Brain microvascular endothelial cell (primary cell): ENCODE data around the gene NCBP1.

Experiments used
- DNase-seq: peaks from one replicate; pipeline ENCODE4 v3.0.0-alpha.2; 2020
- H3K27ac ChIP-seq: fragments of 250-450 bp; sonication (Bioruptor Pico); 2 replicates; pipeline ENCODE4 v1.5.1; 2020; ENCODE audit warnings: mild to moderate bottlenecking, moderate library complexity
- H3K27me3 ChIP-seq: fragments of 250-450 bp; sonication (Bioruptor Pico); replicated peaks from 2 replicates; pipeline ENCODE4 v1.5.1; 2020; ENCODE audit warnings: mild to moderate bottlenecking
- H3K36me3 ChIP-seq: fragments of 250-450 bp; sonication (Bioruptor Pico); replicated peaks from 2 replicates; pipeline ENCODE4 v1.5.1; 2020; ENCODE audit warnings: mild to moderate bottlenecking
- H3K4me3 ChIP-seq: 2 replicates; pipeline ENCODE4 v1.5.1; 2011; ENCODE audit warnings: low read depth, mild to moderate bottlenecking, control low read depth, low read length, moderate library complexity
- in situ Hi-C: cut with HindIII; loops from 2 replicates; pipeline ENCODE4 v1.10.0; 2017; ENCODE audit warnings: low sequenced_read_pairs, low pct_ligation_motif_present
- TF ChIP-seq, protein P1 (sequence below): IDR thresholded peaks from 2 replicates; pipeline ENCODE4 v1.5.1; 2011; ENCODE audit warnings: low read depth, mild to moderate bottlenecking, moderate library complexity, low read length, control low read depth, inconsistent platforms; ENCODE audit errors: missing control alignments

Gene NCBP1

DNA sequence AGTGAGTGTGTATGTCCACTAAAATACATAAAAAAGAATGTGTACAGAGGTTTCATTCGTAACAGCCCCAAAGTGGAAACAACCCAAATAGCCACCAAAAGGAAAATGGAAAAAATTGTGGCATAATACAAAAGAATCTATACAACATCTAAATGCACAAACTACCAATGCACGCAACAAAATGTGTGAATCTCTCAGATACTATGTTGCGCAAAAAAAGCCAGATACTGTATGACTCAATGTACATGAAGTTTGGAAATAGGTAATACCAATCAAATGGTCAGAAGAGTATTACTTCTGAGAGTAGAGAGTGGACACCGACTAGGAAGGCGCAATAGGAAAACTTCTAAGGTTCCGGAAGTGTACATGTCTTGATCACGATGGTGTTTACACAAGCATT, 61.1 kb downstream of the NCBP1 start:
- DNase-seq: no peak
- no peak overlapping the region for H3K27ac ChIP-seq
- in situ Hi-C loops: no loop called here
- no peaks in the 10 kb centered on the region for H3K27me3 ChIP-seq
- TF ChIP-seq, protein P1, sequence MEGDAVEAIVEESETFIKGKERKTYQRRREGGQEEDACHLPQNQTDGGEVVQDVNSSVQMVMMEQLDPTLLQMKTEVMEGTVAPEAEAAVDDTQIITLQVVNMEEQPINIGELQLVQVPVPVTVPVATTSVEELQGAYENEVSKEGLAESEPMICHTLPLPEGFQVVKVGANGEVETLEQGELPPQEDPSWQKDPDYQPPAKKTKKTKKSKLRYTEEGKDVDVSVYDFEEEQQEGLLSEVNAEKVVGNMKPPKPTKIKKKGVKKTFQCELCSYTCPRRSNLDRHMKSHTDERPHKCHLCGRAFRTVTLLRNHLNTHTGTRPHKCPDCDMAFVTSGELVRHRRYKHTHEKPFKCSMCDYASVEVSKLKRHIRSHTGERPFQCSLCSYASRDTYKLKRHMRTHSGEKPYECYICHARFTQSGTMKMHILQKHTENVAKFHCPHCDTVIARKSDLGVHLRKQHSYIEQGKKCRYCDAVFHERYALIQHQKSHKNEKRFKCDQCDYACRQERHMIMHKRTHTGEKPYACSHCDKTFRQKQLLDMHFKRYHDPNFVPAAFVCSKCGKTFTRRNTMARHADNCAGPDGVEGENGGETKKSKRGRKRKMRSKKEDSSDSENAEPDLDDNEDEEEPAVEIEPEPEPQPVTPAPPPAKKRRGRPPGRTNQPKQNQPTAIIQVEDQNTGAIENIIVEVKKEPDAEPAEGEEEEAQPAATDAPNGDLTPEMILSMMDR: no peak
- no peak overlapping the region for H3K4me3 ChIP-seq
- peaks cover 2% of the 10 kb centered on the region for H3K36me3 ChIP-seq

DNA sequence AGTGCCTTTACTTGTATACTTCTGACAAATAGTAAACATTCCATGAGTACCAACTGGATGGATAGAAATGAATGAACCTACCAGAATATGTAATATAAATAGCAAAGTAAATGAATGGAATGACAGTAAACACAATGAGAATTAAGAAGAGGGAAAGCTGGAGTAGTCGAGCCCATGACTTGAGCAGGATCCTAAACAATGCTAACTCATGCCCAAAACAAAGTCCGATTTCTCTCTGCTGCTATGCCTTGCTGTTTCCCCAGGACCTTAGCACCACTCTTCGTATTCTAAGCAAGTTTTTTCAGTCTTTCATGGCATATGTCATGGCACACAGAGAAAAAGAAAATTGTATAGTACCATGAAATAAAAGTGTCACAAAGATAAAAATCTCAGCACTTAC, 61.8 kb downstream of the NCBP1 start:
- TF ChIP-seq, protein P1: no peak
- Histone ChIP-seq H3K4me3 (no peak overlapping the region), H3K27me3 (no peaks in the 10 kb centered on the region), H3K36me3 (peaks cover 2% of the 10 kb centered on the region), H3K27ac (no peak overlapping the region)
- in situ Hi-C loops: no loop called here
- DNase-seq: no peak

DNA sequence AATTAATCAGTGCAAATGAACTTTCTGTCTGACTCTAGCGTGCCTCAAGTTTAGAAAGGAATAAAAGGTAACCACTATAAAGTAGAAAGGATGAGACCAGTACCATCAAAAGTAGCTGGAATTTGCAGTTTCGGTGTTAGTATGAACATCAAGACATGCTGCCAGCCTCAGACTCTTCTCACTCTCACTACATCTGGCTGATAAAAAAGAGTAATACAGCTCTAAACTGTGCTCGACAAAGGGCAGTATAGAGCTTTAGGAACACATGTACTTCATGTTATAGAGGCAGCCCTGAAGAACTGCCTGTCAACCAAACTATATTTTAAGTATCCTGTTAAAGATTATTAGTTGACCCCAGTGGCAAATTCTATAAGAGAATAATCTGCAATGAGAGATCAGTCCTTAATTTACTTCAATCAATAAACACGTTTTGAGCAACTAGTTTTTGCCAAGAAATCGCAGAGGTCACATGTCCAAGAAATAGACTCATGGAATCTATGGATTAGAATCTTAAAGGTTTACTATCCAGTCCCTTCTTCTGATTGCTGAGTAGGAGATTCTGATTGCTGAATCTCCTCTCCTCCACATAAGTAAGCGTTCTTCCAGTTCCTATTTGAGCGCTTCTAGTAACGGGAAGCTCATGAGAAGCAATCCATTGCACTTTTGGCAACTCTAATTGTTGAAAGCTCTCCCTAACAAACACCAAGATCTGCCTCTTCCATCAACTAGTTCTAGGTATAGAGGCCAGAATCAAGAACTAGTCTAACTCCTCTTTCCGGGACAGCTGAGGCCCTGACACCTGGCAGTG, 62.6 kb downstream of the NCBP1 start:
- peaks cover 2% of the 10 kb centered on the region for H3K36me3 ChIP-seq
- in situ Hi-C loops: no loop called here
- peak overlapping the region; percentile 78 for H3K4me3 ChIP-seq
- H3K27ac ChIP-seq: peak overlapping the region; percentile 68
- TF ChIP-seq, protein P1: no peak
- no peak for DNase-seq
- no peaks in the 10 kb centered on the region for H3K27me3 ChIP-seq

DNA sequence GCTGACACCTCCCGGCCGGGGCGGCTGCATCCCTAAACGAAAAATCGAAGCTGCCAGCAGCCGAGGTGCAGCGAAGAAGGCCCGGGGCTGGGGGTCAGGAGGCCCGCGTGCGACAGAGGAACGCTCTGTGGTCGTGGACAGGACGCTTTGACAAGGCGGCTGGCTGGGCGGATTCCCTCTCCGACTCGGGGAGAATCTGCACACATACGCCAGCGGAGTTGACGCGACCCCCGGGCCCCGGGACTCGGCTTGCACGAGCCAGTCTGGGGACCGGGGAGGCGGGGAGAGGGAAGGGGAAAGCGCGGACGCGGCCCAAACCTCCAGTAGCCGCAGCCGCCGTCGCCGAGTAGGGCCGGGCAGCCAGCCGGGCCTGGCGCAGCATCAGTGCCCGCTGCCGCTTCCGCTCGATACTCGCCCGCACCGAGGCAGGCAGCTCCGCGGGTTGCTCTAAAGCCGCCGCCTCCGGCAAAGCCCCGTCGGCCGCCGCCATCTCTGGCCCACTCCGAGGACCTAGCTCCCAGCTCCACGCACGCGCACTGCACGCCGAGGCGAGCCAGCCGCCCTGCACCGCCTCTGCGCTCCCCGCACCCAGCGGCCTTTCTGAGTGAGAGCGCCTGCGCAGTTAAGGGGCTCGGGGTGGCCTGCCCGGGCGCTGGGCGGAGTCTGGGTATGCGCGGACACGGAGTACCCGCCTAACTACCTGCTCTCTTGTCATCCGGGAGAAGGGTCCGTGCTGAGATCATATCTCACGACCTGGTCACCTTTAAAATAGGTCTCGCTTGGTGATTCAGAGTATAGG, 63.4 kb downstream of the NCBP1 start, which contains the start of gene XPA:
Gene XPA, minus strand, starts transcription at position 538 of the 799 bp plus-strand sequence. Its CDS starts 48 bp downstream, at position 490.
- Histone ChIP-seq H3K27ac (peak within 1 kb of the TSS; percentile 68), H3K36me3 (no peaks in the 10 kb centered on the region), H3K4me3 (peak within 1 kb of the TSS; percentile 78), H3K27me3 (no peaks in the 10 kb centered on the region)
- DNase-seq: peak; percentile 89
- TF ChIP-seq, protein P1: no peak
- in situ Hi-C loops: no loop called here

DNA sequence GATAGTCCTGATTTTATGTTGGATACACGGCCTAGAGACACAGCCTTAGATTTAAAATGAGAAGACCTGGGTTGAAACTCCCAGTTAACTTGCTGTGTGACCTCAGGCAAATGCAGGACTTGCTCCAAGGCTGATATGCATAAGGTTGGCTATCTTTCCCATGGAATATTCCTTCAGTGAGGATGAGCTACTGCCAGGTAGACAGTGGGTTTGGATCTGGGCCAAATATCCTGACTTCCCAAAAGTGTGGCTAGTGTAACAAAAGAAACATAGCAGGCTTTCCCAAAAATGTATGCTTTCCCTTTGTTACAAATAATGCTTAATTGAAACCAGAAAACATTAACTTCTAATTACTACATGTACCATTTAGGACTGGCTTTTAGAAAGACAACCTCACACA, 64.2 kb downstream of the NCBP1 start:
- in situ Hi-C loops: no loop called here
- no peak for DNase-seq
- Histone ChIP-seq H3K27me3 (no peaks in the 10 kb centered on the region), H3K27ac (no peak overlapping the region), H3K36me3 (no peaks in the 10 kb centered on the region), H3K4me3 (no peak overlapping the region)
- TF ChIP-seq, protein P1: no peak
